ENCODE results near the gene AGPS.

- TF ChIP-seq POLR2A (IDR thresholded peaks at IDR 0.05): no peak
- no peak for TF ChIP-seq CTCF (IDR thresholded peaks at IDR 0.05)
Observed at GRCh38 chr2:177483531-177483930, 91.0 kb downstream of the AGPS start.
